AG09309 (cell line): ENCODE data around the gene OR6N2.

Source experiments
- DNase-seq: peaks from one replicate; pipeline ENCODE4 v3.0.0-alpha.2; 2010; ENCODE audit warnings: low read depth
- H3K4me3 ChIP-seq: 2 replicates; pipeline ENCODE4 v1.5.1; 2011; ENCODE audit warnings: mild to moderate bottlenecking, low read depth, low read length, moderate library complexity; ENCODE audit not compliant: control insufficient read depth
- CTCF ChIP-seq: IDR thresholded peaks from 2 replicates; pipeline ENCODE4 v1.5.1; 2011; ENCODE audit warnings: mild to moderate bottlenecking, low read depth, low read length, inconsistent platforms; ENCODE audit not compliant: insufficient read depth, control insufficient read depth; ENCODE audit errors: missing control alignments

Gene OR6N2

GRCh38 chr1:158731707-158732106, 49.3 kb downstream of the OR6N2 start:
- no peak for DNase-seq
- no peak overlapping the region for H3K4me3 ChIP-seq
- TF ChIP-seq CTCF: no peak

GRCh38 chr1:158730453-158730852, 50.6 kb downstream of the OR6N2 start:
- TF ChIP-seq CTCF: no peak
- no peak overlapping the region for H3K4me3 ChIP-seq
- no peak for DNase-seq

GRCh38 chr1:158728510-158729225, 52.3 kb downstream of the OR6N2 start:
- no peak for DNase-seq
- TF ChIP-seq CTCF: no peak
- no peak overlapping the region for H3K4me3 ChIP-seq

GRCh38 chr1:158724442-158724841, 56.6 kb downstream of the OR6N2 start:
- no peak overlapping the region for H3K4me3 ChIP-seq
- DNase-seq: no peak
- no peak for TF ChIP-seq CTCF
